Skeletal muscle tissue (tissue), 4 donors: ENCODE data around the gene PAXIP1. TPM values are rescaled to one million over a fixed set of nuclear protein-coding genes. Genes with fewer than 3 reads are reported as not detected.

Source experiments
- H3K27ac ChIP-seq: one replicate; pipeline ENCODE4 v1.7.0; 2013; ENCODE audit warnings: mild to moderate bottlenecking, low read depth, low read length, inconsistent platforms
- H3K27me3 ChIP-seq, 3 donors: one replicate each; pipeline ENCODE4 v1.7.0; 2013; ENCODE audit warnings: low read length in 3 of 3; ENCODE audit not compliant: control insufficient read depth in 3 of 3, insufficient read depth in 3 of 3
- H3K36me3 ChIP-seq, 3 donors: one replicate each; pipeline ENCODE4 v1.7.0; 2013; ENCODE audit warnings: low read length in 3 of 3; ENCODE audit not compliant: control insufficient read depth in 3 of 3, insufficient read depth in 3 of 3
- H3K4me1 ChIP-seq, 3 donors: one replicate each; pipeline ENCODE4 v1.7.0; 2013; ENCODE audit warnings: low read length in 3 of 3, mild to moderate bottlenecking in 3 of 3; ENCODE audit not compliant: control insufficient read depth in 3 of 3, insufficient read depth in 3 of 3
- H3K4me3 ChIP-seq, 3 donors: one replicate each; pipeline ENCODE4 v1.7.0; 2013; ENCODE audit warnings: low read length in 3 of 3
- H3K9ac ChIP-seq, 3 donors: one replicate each; pipeline ENCODE4 v1.7.0; 2013; ENCODE audit warnings: low read length in 3 of 3, mild to moderate bottlenecking in 3 of 3, moderate library complexity in 2 of 3, low read depth in 1 of 3
- H3K9me3 ChIP-seq, 3 donors: one replicate each; pipeline ENCODE4 v1.7.0; 2013; ENCODE audit warnings: low read length in 3 of 3; ENCODE audit not compliant: control insufficient read depth in 3 of 3
- total RNA-seq: library from RNA; depleted of rRNA; stranded (reverse); fragments of >200 nt; gene quantifications from one replicate; pipeline ENCODE4 v1.2.3, GENCODE V29; 2014
- donor health status: Osteomylitis.

Gene PAXIP1
- total RNA-seq, 1 donor from 2014 or later = 7.8 TPM

GRCh38 chr7:154898973-154899855 lies 103.7 kb downstream of the PAXIP1 start:
- H3K36me3 ChIP-seq = no peaks in the 10 kb centered on the region
- H3K27me3 ChIP-seq = peaks cover 5 to 25% (median 5%) of the 10 kb centered on the region in 3 donors
- no peak overlapping the region for H3K4me3 ChIP-seq
- no peaks in the 10 kb centered on the region for H3K9me3 ChIP-seq
- H3K9ac ChIP-seq = no peak overlapping the region
- no peak overlapping the region for H3K27ac ChIP-seq
- H3K4me1 ChIP-seq = no peaks in the 10 kb centered on the region

GRCh38 chr7:154896076-154896475 lies 106.8 kb downstream of the PAXIP1 start:
- Histone ChIP-seq H3K9ac (no peak overlapping the region), H3K4me3 (no peak overlapping the region), H3K27me3 (peaks cover 8 to 26% (median 14%) of the 10 kb centered on the region in 3 donors), H3K4me1 (no peaks in the 10 kb centered on the region), H3K9me3 (no peaks in the 10 kb centered on the region), H3K27ac (no peak overlapping the region), H3K36me3 (no peaks in the 10 kb centered on the region)

Other genes with a start within 250 kb of the PAXIP1 start
- not detected for gene HTR5A, start 67.2 kb upstream of the PAXIP1 start, total RNA-seq